Ovary (tissue), 9 donors: ENCODE results near the gene LMF2. TPM values are rescaled to one million over a fixed set of nuclear protein-coding genes. Genes with fewer than 3 reads are reported as not detected.
A peak's percentile ranks its signal among the peaks of the same experiment; 100 is the strongest.

Source experiments
- DNase-seq, 5 donors: peaks; one replicate each; pipeline ENCODE4 v3.0.0-alpha.2; 2019 to 2020
- H3K27ac ChIP-seq, 2 donors: fragments of 200-600 bp; one replicate each; pipeline versions ENCODE4 v1.5.1 to v1.8.0; 2019 to 2022
- H3K27me3 ChIP-seq: fragments of 200-600 bp; one replicate; pipeline ENCODE4 v1.8.0; 2022
- H3K36me3 ChIP-seq: fragments of 200-600 bp; sonication (generic); one replicate; pipeline ENCODE4 v1.5.1; 2019
- H3K4me1 ChIP-seq: one replicate; pipeline ENCODE4 v1.8.1; 2013; ENCODE audit warnings: mild to moderate bottlenecking, moderate library complexity; ENCODE audit not compliant: insufficient read depth
- H3K4me3 ChIP-seq: fragments of 200-600 bp; sonication (generic); one replicate; pipeline ENCODE4 v1.5.1; 2017
- H3K9me3 ChIP-seq, 2 donors: fragments of 200-600 bp in 1 of 2; sonication (generic) in 1 of 2; one replicate each; pipeline versions ENCODE4 v1.5.1 to v1.8.1; 2013 to 2019; ENCODE audit warnings: mild to moderate bottlenecking in 1 of 2, moderate library complexity in 1 of 2
- EP300 ChIP-seq: sonication (generic); formaldehyde crosslinking; IDR thresholded peaks from one replicate; pipeline ENCODE4 v1.6.1; 2017; ENCODE audit warnings: antibody characterized with exemption
- POLR2A ChIP-seq: fragments of 450-650 bp; IDR thresholded peaks from one replicate; pipeline ENCODE4 v1.6.1; 2017; ENCODE audit warnings: antibody characterized with exemption, mild to moderate bottlenecking, moderate library complexity
- WGBS, 3 donors: extraction: QIAGEN DNeasy Blood & Tissue Kit in 1 of 3; methylation state at CpG; one replicate each; pipeline versions ENCODE4 v1.1.5 to v1.1.7; 2013 to 2017; 5-methylcytosine and 5-hydroxymethylcytosine counted together
- intact Hi-C, 4 donors: fragments of 100-400 bp; cut with DNase I; formaldehyde crosslinking; loops; one replicate each; pipeline versions ENCODE4 v1.11.0 to v1.15.1; 2022 to 2023
- polyA plus RNA-seq, 2 donors: library from polyadenylated mRNA; stranded (reverse); fragments of 200-250 nt in 1 of 2; fragments of 350-450 nt in 1 of 2; fragmentation: Illumina TruSeq in 1 of 2; extraction: RNeasy Lipid Tissue Mini Kit (QIAGEN cat#74804) in 1 of 2; gene quantifications; one replicate each; pipeline ENCODE4 v1.2.3, GENCODE V29; 2013 to 2014
- total RNA-seq, 7 donors: library from RNA; depleted of rRNA in 2 of 7; stranded (reverse); fragments of >200 nt in 2 of 7; fragmentation: NEBNext Ultra II Directional in 3 of 7; extraction: Animal tissue kit (Norgen Biotek cat#: 25700) in 3 of 7; gene quantifications; one replicate each; pipeline versions ENCODE4 v1.1.0 to v1.2.4, GENCODE V29; 2016 to 2023
- TF ChIP-seq, protein P1 (sequence below), 3 donors: fragments of 450-650 bp in 2 of 3; fragments of 200-600 bp in 1 of 3; IDR thresholded peaks; one replicate each; pipeline versions ENCODE4 v1.5.1 to v1.8.0; 2016 to 2022; ENCODE audit warnings: antibody characterized with exemption in 3 of 3, mild to moderate bottlenecking in 1 of 3
- donor health status: DM: no; HTN: no; CAD: no; lungs with moderate emphysema.
- donor health status: DM: no; HTN: no; CAD: no.
- donor health status: Bipolar disorder and iron deficiency.
- donor health status: DM: yes; HTN: yes; CAD: no.
- donor health status: DM: no; HTN: no; CAD: no.
- donor health status: DM: yes; HTN: yes; CAD: no.

LMF2 gene
- total and polyA plus RNA-seq, 9 donors, result 1.5 to 76.6 (median 52.3) TPM

DNA sequence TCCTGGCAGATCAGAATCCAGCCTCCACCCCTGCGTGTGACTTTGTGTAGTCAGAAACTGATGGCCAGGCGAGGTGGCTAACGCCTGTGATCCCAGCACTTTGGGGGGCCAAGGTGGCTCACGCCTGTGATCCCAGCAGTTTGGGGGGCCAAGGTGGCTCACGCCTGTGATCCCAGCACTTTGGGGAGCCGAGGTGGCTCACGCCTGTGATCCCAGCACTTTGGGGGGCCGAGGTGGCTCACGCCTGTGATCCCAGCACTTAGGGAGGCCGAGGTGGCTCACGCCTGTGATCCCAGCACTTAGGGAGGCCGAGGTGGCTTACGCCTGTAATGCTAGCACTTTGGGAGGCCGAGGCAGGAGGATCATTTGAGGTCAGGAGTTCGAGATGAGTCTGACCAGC lies 5.7 kb upstream of the LMF2 start:
- TF ChIP-seq EP300, result no peak
- TF ChIP-seq, protein P1, sequence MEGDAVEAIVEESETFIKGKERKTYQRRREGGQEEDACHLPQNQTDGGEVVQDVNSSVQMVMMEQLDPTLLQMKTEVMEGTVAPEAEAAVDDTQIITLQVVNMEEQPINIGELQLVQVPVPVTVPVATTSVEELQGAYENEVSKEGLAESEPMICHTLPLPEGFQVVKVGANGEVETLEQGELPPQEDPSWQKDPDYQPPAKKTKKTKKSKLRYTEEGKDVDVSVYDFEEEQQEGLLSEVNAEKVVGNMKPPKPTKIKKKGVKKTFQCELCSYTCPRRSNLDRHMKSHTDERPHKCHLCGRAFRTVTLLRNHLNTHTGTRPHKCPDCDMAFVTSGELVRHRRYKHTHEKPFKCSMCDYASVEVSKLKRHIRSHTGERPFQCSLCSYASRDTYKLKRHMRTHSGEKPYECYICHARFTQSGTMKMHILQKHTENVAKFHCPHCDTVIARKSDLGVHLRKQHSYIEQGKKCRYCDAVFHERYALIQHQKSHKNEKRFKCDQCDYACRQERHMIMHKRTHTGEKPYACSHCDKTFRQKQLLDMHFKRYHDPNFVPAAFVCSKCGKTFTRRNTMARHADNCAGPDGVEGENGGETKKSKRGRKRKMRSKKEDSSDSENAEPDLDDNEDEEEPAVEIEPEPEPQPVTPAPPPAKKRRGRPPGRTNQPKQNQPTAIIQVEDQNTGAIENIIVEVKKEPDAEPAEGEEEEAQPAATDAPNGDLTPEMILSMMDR (IDR thresholded peaks at IDR 0.05), result no peak
- TF ChIP-seq POLR2A, result no peak
- Histone ChIP-seq H3K9me3 (no peaks in the 10 kb centered on the region), H3K4me1 (peaks cover 2% of the 10 kb centered on the region), H3K36me3 (no peaks in the 10 kb centered on the region), H3K27ac (no peak overlapping the region), H3K27me3 (no peaks in the 10 kb centered on the region), H3K4me3 (no peak overlapping the region)
- intact Hi-C loops, result no loop called here
- DNase-seq, result no peak
- 93 to 98% (median 94%) methylated on average over 15 of the region's 15 CpGs for WGBS, 3 donors

GRCh38 chr22:50508897-50509296 lies 1.4 kb upstream of the LMF2 start:
- no peaks in the 10 kb centered on the region for H3K36me3 ChIP-seq
- no peaks in the 10 kb centered on the region for H3K27me3 ChIP-seq
- intact Hi-C loops, result loop anchor here in 1 of 4 donors (10.0 kb wide), 1 partner anchor 264 kb away; the partner anchor contains the start of gene TUBGCP6
- TF ChIP-seq POLR2A (no peak), EP300 (no peak)
- TF ChIP-seq, protein P1 (IDR thresholded peaks at IDR 0.05), result no peak
- WGBS, 3 donors, result 4 to 8% (median 7%) methylated on average over 3 of the region's 3 CpGs
- H3K4me1 ChIP-seq, result peaks cover 13% of the 10 kb centered on the region
- peak overlapping the region; percentile 55 for H3K4me3 ChIP-seq
- no peak for DNase-seq
- no peaks in the 10 kb centered on the region for H3K9me3 ChIP-seq
- peak overlapping the region in 1 of 2 donors; percentile 61 for H3K27ac ChIP-seq

DNA sequence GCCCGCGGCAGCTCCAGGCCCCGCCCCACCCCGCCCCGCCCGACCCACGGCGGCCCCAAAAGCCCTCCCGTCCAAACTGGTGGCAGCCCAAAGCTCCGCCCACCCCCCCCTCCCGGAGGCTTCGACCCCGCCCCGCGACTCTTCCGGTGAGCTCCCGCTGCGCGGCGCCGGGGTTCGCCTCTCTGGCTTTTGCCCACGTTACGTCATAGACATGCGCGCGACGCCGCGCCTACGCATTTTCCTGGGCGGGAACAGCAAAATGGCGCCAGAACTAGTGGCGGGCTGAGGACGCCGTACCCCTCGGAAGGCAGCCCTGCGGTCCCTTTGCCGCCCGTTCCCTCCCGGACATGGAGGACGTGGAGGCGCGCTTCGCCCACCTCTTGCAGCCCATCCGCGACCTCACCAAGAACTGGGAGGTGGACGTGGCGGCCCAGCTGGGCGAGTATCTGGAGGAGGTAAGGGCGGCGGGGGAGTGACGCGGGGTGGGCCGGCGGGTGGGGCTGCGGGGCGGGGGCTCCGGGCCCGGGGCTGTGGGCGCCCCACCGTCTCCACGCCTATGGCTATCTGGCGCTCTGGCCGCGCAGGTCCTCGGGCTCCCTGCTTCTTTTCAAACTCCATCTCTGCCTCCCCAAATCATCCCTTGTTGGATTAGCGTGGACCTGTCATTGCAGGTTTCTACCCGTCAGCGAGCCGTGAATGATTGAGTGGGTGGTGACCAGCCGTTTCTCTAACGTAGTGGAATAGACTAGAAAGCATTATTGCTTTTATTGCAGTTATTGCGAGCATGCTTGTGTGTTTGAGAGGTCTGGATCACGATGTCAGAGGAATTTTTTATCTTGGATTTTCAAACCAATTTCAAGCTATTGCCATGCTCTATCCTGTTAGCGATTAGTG lies 736 bp upstream of the LMF2 start, which contains the start of gene NCAPH2:
Gene NCAPH2 (plus strand): TSS at position 234 of the 894 bp plus-strand sequence. CDS start 114 bp downstream, at position 348.
- Histone ChIP-seq H3K4me3 (peak within 1 kb of the TSS; percentile 81), H3K9me3 (no peaks in the 10 kb centered on the region), H3K27me3 (no peaks in the 10 kb centered on the region), H3K36me3 (no peaks in the 10 kb centered on the region), H3K27ac (peak within 1 kb of the TSS; percentile 61 to 94), H3K4me1 (peaks cover 13% of the 10 kb centered on the region)
- intact Hi-C loops, result loop anchor here in 1 of 4 donors (10.0 kb wide), 1 partner anchor 263 kb away; the partner anchor contains the start of gene TUBGCP6
- DNase-seq, result peak; percentile 95 to 98 (median 97)
- 0% methylated on average over 52 to 76 of the region's 76 CpGs for WGBS, 3 donors
- TF ChIP-seq EP300 (no peak), POLR2A (peak; percentile 94)
- TF ChIP-seq, protein P1 (IDR thresholded peaks at IDR 0.05), result peak in 2 of 3 donors; percentile 19 to 40

GRCh38 chr22:50506611-50507420 lies 686 bp downstream of the LMF2 start:
- Histone ChIP-seq H3K4me3 (peak overlapping the region; percentile 81), H3K9me3 (no peaks in the 10 kb centered on the region), H3K4me1 (peaks cover 13% of the 10 kb centered on the region), H3K27ac (peak overlapping the region in 1 of 2 donors; percentile 74), H3K36me3 (no peaks in the 10 kb centered on the region), H3K27me3 (no peaks in the 10 kb centered on the region)
- 15 to 23% (median 17%) methylated on average over 12 to 21 of the region's 21 CpGs for WGBS, 3 donors
- intact Hi-C loops, result loop anchor here in 1 of 4 donors (10.0 kb wide), 1 partner anchor 262 kb away; the partner anchor contains the start of gene TUBGCP6
- peak in 4 of 5 donors; percentile 55 to 74 (median 70) for DNase-seq
- no peak for TF ChIP-seq POLR2A
- TF ChIP-seq, protein P1 (IDR thresholded peaks at IDR 0.05), result peak in 1 of 3 donors; percentile 13
